SK-N-SH (cell line): ENCODE measurements around the gene MACO1. TPM values are rescaled to one million over a fixed set of nuclear protein-coding genes. Genes with fewer than 3 reads are reported as not detected.
A peak's percentile ranks its signal among the peaks of the same experiment; 100 is the strongest.
"Not testable (repeated sequence)": the region's sequence is repeated elsewhere in the genome, so short reads cannot be mapped to it uniquely, and the experiment has no call there.

Experiments used
- CTCF ChIA-PET: fragments of 300-600, 350-600 bp; formaldehyde crosslinking; extraction: SDS; loops from one replicate; lab custom pipeline; 2021; lab: Yijun Ruan, JAX
- POLR2A ChIA-PET: fragments of 350-600 bp; sonication (Branson Sonifier 250); formaldehyde crosslinking; extraction: SDS; loops from one replicate; lab custom pipeline; 2020; ENCODE audit warnings: antibody characterized with exemption, inconsistent platforms; lab: Yijun Ruan, JAX
- DNase-seq: peaks from one replicate; pipeline ENCODE4 v3.0.0; 2012
- H2AFZ ChIP-seq: fragments of 200-600 bp; sonication (generic); 2 replicates; pipeline ENCODE4 v1.8.1; 2016; ENCODE audit warnings: antibody characterized with exemption, mild to moderate bottlenecking, low read depth
- H3F3A ChIP-seq: fragments of 200-600 bp; sonication (generic); replicated peaks from 2 replicates; pipeline ENCODE3; 2016; ENCODE audit warnings: antibody characterized with exemption, mild to moderate bottlenecking; ENCODE audit not compliant: insufficient read depth
- H3K27ac ChIP-seq, 2 experiments: fragments of 200-500 bp in 1 of 2; fragments of 200-600 bp in 1 of 2; sonication (Bioruptor generic) in 1 of 2; sonication (generic), shearing (Covaris generic) in 1 of 2; 2 replicates each; pipeline versions ENCODE4 v1.5.1 to v1.6.1; 2014 to 2016; ENCODE audit warnings: low read depth in 2 of 2, inconsistent platforms in 1 of 2, low read length in 1 of 2, mild to moderate bottlenecking in 1 of 2, mixed read lengths in 1 of 2
- H3K27me3 ChIP-seq: fragments of 200-600 bp; sonication (generic), shearing (Covaris generic); 2 replicates; pipeline ENCODE4 v1.6.1; 2016; ENCODE audit warnings: mixed run types; ENCODE audit not compliant: insufficient read depth
- H3K36me3 ChIP-seq, 2 experiments: fragments of 200-500 bp in 1 of 2; fragments of 200-600 bp in 1 of 2; sonication (Bioruptor generic) in 1 of 2; sonication (generic) in 1 of 2; replicated peaks in 1 of 2; 2 replicates each; pipeline versions ENCODE3 to v1.5.1; 2014 to 2016; ENCODE audit warnings: low read length in 1 of 2, mild to moderate bottlenecking in 1 of 2; ENCODE audit not compliant: insufficient read depth in 2 of 2, control insufficient read depth in 1 of 2
- H3K4me1 ChIP-seq, 2 experiments: fragments of 200-500 bp in 1 of 2; fragments of 200-600 bp in 1 of 2; sonication (Bioruptor generic) in 1 of 2; sonication (generic), shearing (Covaris generic) in 1 of 2; 2 replicates each; pipeline versions ENCODE4 v1.5.1 to v1.6.1; 2014 to 2016; ENCODE audit warnings: low read depth in 1 of 2, low read length in 1 of 2, mixed run types in 1 of 2; ENCODE audit not compliant: insufficient read depth in 2 of 2, control insufficient read depth in 1 of 2
- H3K4me2 ChIP-seq: fragments of 200-600 bp; sonication (generic), shearing (Covaris generic); 2 replicates; pipeline ENCODE4 v1.6.1; 2017; ENCODE audit warnings: mixed run types
- H3K4me3 ChIP-seq, 2 experiments: fragments of 200-500 bp in 1 of 2; fragments of 200-600 bp in 1 of 2; sonication (Bioruptor generic) in 1 of 2; sonication (generic), shearing (Covaris generic) in 1 of 2; 2 replicates each; pipeline versions ENCODE4 v1.5.1 to v1.8.1; 2014 to 2016; ENCODE audit warnings: low read depth in 2 of 2, inconsistent platforms in 1 of 2, low read length in 1 of 2, mild to moderate bottlenecking in 1 of 2, mixed read lengths in 1 of 2, moderate library complexity in 1 of 2
- H3K79me2 ChIP-seq: fragments of 200-600 bp; sonication (generic); 2 replicates; pipeline ENCODE4 v1.8.1; 2017; ENCODE audit warnings: mild to moderate bottlenecking; ENCODE audit not compliant: insufficient read depth
- H3K9ac ChIP-seq: fragments of 200-600 bp; sonication (generic); 2 replicates; pipeline ENCODE4 v1.6.1; 2017; ENCODE audit warnings: mixed run types
- H3K9me2 ChIP-seq: fragments of 200-600 bp; sonication (generic); 2 replicates; pipeline ENCODE4 v1.6.1; 2017; ENCODE audit warnings: mixed run types
- H3K9me3 ChIP-seq: fragments of 200-600 bp; sonication (generic); 2 replicates; pipeline ENCODE4 v1.6.1; 2017; ENCODE audit warnings: mixed run types, mild to moderate bottlenecking, moderate library complexity
- H4K20me1 ChIP-seq: fragments of 200-600 bp; sonication (generic); 2 replicates; pipeline ENCODE4 v1.6.1; 2017; ENCODE audit warnings: mild to moderate bottlenecking, mixed run types; ENCODE audit not compliant: insufficient read depth
- CHD2 ChIP-seq: fragments of 150-350 bp; IDR thresholded peaks from 2 replicates; pipeline ENCODE4 v1.6.1; 2018; ENCODE audit warnings: low read length; ENCODE audit not compliant: partially characterized antibody
- ELF1 ChIP-seq: IDR thresholded peaks from 2 replicates; pipeline ENCODE4 v1.4.0; 2012
- GATA2 ChIP-seq: sonication (generic); formaldehyde crosslinking; IDR thresholded peaks from 2 replicates; pipeline ENCODE4 v1.5.0; 2020; ENCODE audit warnings: mild to moderate bottlenecking, missing genetic modification reagents
- MAX ChIP-seq: IDR thresholded peaks from 2 replicates; pipeline ENCODE4 v1.4.0; 2012; ENCODE audit warnings: low read depth
- POLR2AphosphoS5 ChIP-seq: IDR thresholded peaks from 2 replicates; pipeline ENCODE4 v1.6.1; 2012; ENCODE audit warnings: low read depth, low read length
- RXRA ChIP-seq: IDR thresholded peaks from 2 replicates; pipeline ENCODE4 v1.4.0; 2012; ENCODE audit warnings: low read depth, mild to moderate bottlenecking, borderline replicate concordance
- TAF1 ChIP-seq: IDR thresholded peaks from 2 replicates; pipeline ENCODE4 v1.6.1; 2012; ENCODE audit warnings: low read depth, mild to moderate bottlenecking, low read length, moderate library complexity, borderline replicate concordance
- TCF12 ChIP-seq: IDR thresholded peaks from 2 replicates; pipeline ENCODE4 v1.4.0; 2012
- TEAD4 ChIP-seq: IDR thresholded peaks from 2 replicates; pipeline ENCODE4 v1.4.0; 2012; ENCODE audit warnings: mild to moderate bottlenecking, borderline replicate concordance; ENCODE audit not compliant: insufficient read depth
- YY1 ChIP-seq: IDR thresholded peaks from 2 replicates; pipeline ENCODE4 v1.4.0; 2012; ENCODE audit warnings: low read depth, mild to moderate bottlenecking
- WGBS: methylation state at CpG from one replicate; pipeline ENCODE4 v1.1.6; 2017; ENCODE audit warnings: low lambda C conversion rate; 5-methylcytosine and 5-hydroxymethylcytosine counted together
- polyA plus RNA-seq, 3 experiments: library from polyadenylated mRNA; depleted of rRNA; stranded (reverse); fragments of >200 nt; gene quantifications; 2 replicates each; pipeline ENCODE4 v1.2.3, GENCODE V29; 2012
- TF ChIP-seq, protein P1 (sequence below): IDR thresholded peaks from 2 replicates; pipeline ENCODE4 v1.6.1; 2012; ENCODE audit warnings: mild to moderate bottlenecking, low read depth, low read length, moderate library complexity

Gene MACO1
- polyA plus RNA-seq, 1 of the 3 experiments (the other 2 are of a cell fraction) = 6.9 TPM

- no peak for TF ChIP-seq TAF1
- no peak for TF ChIP-seq ELF1
- TF ChIP-seq, protein P1, sequence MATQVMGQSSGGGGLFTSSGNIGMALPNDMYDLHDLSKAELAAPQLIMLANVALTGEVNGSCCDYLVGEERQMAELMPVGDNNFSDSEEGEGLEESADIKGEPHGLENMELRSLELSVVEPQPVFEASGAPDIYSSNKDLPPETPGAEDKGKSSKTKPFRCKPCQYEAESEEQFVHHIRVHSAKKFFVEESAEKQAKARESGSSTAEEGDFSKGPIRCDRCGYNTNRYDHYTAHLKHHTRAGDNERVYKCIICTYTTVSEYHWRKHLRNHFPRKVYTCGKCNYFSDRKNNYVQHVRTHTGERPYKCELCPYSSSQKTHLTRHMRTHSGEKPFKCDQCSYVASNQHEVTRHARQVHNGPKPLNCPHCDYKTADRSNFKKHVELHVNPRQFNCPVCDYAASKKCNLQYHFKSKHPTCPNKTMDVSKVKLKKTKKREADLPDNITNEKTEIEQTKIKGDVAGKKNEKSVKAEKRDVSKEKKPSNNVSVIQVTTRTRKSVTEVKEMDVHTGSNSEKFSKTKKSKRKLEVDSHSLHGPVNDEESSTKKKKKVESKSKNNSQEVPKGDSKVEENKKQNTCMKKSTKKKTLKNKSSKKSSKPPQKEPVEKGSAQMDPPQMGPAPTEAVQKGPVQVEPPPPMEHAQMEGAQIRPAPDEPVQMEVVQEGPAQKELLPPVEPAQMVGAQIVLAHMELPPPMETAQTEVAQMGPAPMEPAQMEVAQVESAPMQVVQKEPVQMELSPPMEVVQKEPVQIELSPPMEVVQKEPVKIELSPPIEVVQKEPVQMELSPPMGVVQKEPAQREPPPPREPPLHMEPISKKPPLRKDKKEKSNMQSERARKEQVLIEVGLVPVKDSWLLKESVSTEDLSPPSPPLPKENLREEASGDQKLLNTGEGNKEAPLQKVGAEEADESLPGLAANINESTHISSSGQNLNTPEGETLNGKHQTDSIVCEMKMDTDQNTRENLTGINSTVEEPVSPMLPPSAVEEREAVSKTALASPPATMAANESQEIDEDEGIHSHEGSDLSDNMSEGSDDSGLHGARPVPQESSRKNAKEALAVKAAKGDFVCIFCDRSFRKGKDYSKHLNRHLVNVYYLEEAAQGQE = no peak
- TF ChIP-seq TCF12 = peak; percentile 65
- TF ChIP-seq POLR2AphosphoS5 = no peak
- no peak for TF ChIP-seq CHD2
- no peak for TF ChIP-seq RXRA
- TF ChIP-seq, all 33 proteins: peak for 11
Measured at GRCh38 chr1:25442178-25442577, 11.5 kb downstream of the MACO1 start (continued).

GRCh38 chr1:25443030-25443699 is 12.5 kb downstream of the MACO1 start:
- Histone ChIP-seq H3K27me3 (no peaks in the 10 kb centered on the region), H3F3A (peaks cover 28% of the 10 kb centered on the region), H3K4me1 (peaks cover 10 to 16% of the 10 kb centered on the region in 2 experiments; a peak in 3 of 4 replicates), H3K9me3 (no peaks in the 10 kb centered on the region), H4K20me1 (peaks cover 25% of the 10 kb centered on the region), H2AFZ (no peak overlapping the region), H3K9me2 (no peaks in the 10 kb centered on the region), H3K27ac (peak overlapping the region in 1 of 2 experiments; percentile 67; a peak in 2 of 4 replicates), H3K36me3 (peaks cover 9 to 12% of the 10 kb centered on the region in 2 experiments), H3K4me3 (no peak overlapping the region), H3K4me2 (no peak overlapping the region), H3K9ac (no peak overlapping the region), H3K79me2 (peaks cover 96% of the 10 kb centered on the region)
- 88% methylated on average over 4 of the region's 4 CpGs for WGBS
- POLR2A ChIA-PET = interaction anchor here (0.6 to 0.7 kb wide), 2 partner anchors 8 to 86 kb away, joined by 4 to 5 read pairs; no protein-coding TSS in a partner anchor
- DNase-seq = no peak
- no peak for TF ChIP-seq YY1
- TF ChIP-seq TEAD4 = no peak
- TF ChIP-seq TCF12 = no peak
- no peak for TF ChIP-seq GATA2 (CRISPR knock-in tag)
- TF ChIP-seq MAX = no peak
- CTCF ChIA-PET = interaction anchor here (1.3 to 1.8 kb wide), 3 partner anchors 12 to 74 kb away, joined by 3 to 6 read pairs (median 5); partner anchors contain the start of gene MACO1

DNA sequence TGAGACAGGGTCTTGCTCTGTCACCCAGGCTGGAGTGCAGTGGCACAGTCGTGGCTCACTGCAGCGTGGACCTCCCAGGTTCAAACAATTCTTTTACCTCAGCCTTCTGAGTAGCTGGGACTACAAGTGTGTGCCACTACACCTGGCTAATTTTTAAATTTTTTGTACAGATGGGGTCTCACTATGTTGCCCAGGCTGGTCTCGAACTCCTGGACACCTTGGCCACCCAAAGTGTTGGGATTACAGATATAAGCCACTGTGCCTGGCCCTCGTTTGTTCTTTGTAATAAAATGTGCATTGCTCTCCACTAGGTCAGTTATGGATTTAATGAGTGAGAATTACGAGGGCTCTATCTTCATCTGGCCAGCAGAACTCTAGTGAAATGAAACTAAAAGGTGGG is 13.9 kb downstream of the MACO1 start:
- WGBS = 97% methylated on average over 5 of the region's 5 CpGs
- POLR2A ChIA-PET, H3K27ac ChIP-seq, H3K27me3 ChIP-seq, H3K9me3 ChIP-seq, H3K4me2 ChIP-seq, DNase-seq, H3K9ac ChIP-seq, H3K9me2 ChIP-seq, H3K4me3 ChIP-seq, H2AFZ ChIP-seq: not testable (repeated sequence)
- peaks cover 94% of the 10 kb centered on the region for H3K79me2 ChIP-seq
- H3K36me3 ChIP-seq = peaks cover 22% of the 10 kb centered on the region in 2 experiments
- CTCF ChIA-PET = interaction anchor here (1.8 kb wide), 1 partner anchor 13 kb away, joined by 6 read pairs; the partner anchor contains the start of gene MACO1
- H3K4me1 ChIP-seq = peaks cover 10 to 16% of the 10 kb centered on the region in 2 experiments; a peak in 3 of 4 replicates
- peaks cover 25% of the 10 kb centered on the region for H4K20me1 ChIP-seq
- H3F3A ChIP-seq = peaks cover 28% of the 10 kb centered on the region
